IMR-90 (cell line): ENCODE data around the gene PRELID1. TPM values are rescaled to one million over a fixed set of nuclear protein-coding genes. Genes with fewer than 3 reads are reported as not detected.

Experiments used
- ATAC-seq: fragments of 200-7000 bp; cut with Tn5 transposase; 2 replicates; pipeline ENCODE4 v1.9.1; 2020; ENCODE audit warnings: low read depth, mild to moderate bottlenecking, moderate library complexity
- BruUV-seq: library from RNA; stranded (reverse); fragments of 400-500 nt; replicated peaks from 2 replicates; lab custom pipeline; 2021; lab: Mats Ljungman, UMichigan
- CTCF ChIA-PET: fragments of 300-600 bp; formaldehyde crosslinking; extraction: SDS; loops from one replicate; lab custom pipeline; 2021; ENCODE audit warnings: antibody characterized with exemption; lab: Yijun Ruan, JAX
- POLR2A ChIA-PET: fragments of 300-600 bp; sonication (Branson Sonifier 250); formaldehyde crosslinking; loops from one replicate; lab custom pipeline; 2022; ENCODE audit warnings: antibody characterized with exemption; ENCODE audit not compliant: unreplicated experiment; lab: Charles Lee
- DNase-seq: peaks from one replicate; pipeline ENCODE4 v3.0.0; 2013
- H2AFZ ChIP-seq: replicated peaks from 2 replicates; pipeline ENCODE3; 2013; ENCODE audit warnings: low read length, mild to moderate bottlenecking; ENCODE audit not compliant: poor library complexity
- H2AK5ac ChIP-seq: 2 replicates; pipeline ENCODE4 v1.6.1; 2013; ENCODE audit warnings: low read depth, low read length, inconsistent platforms
- H2AK9ac ChIP-seq: replicated peaks from 2 replicates; pipeline ENCODE3; 2013; ENCODE audit warnings: mild to moderate bottlenecking, low read depth, low read length, moderate library complexity; ENCODE audit not compliant: poor library complexity
- H2BK120ac ChIP-seq: 2 replicates; pipeline ENCODE4 v1.6.1; 2013; ENCODE audit warnings: low read depth, low read length, inconsistent platforms
- H2BK15ac ChIP-seq: 3 replicates; pipeline ENCODE4 v1.6.1; 2013; ENCODE audit warnings: low read depth, low read length, inconsistent platforms
- H2BK20ac ChIP-seq: 2 replicates; pipeline ENCODE4 v1.6.1; 2013; ENCODE audit warnings: low read depth, mild to moderate bottlenecking, inconsistent platforms, low read length, moderate library complexity
- H2BK5ac ChIP-seq: 2 replicates; pipeline ENCODE4 v1.6.1; 2013; ENCODE audit warnings: mild to moderate bottlenecking, low read depth, low read length, inconsistent platforms; ENCODE audit not compliant: poor library complexity, severe bottlenecking
- H3K14ac ChIP-seq: replicated peaks from 2 replicates; pipeline ENCODE4 v1.6.1; 2013; ENCODE audit warnings: low read depth, low read length, inconsistent platforms
- H3K18ac ChIP-seq: 2 replicates; pipeline ENCODE4 v1.6.1; 2013; ENCODE audit warnings: low read depth, low read length, control low read depth
- H3K23ac ChIP-seq: 2 replicates; pipeline ENCODE4 v1.6.1; 2013; ENCODE audit warnings: low read depth, low read length, inconsistent platforms
- H3K27ac ChIP-seq: 2 replicates; pipeline ENCODE4 v1.5.1; 2013; ENCODE audit warnings: mild to moderate bottlenecking, control low read depth, low read length; ENCODE audit not compliant: insufficient read depth
- H3K27me3 ChIP-seq: 2 replicates; pipeline ENCODE4 v1.6.1; 2013; ENCODE audit warnings: low read length; ENCODE audit not compliant: control insufficient read depth, insufficient read depth
- H3K36me3 ChIP-seq: 2 replicates; pipeline ENCODE4 v1.6.1; 2013; ENCODE audit warnings: low read length, mixed read lengths; ENCODE audit not compliant: control insufficient read depth, insufficient read depth
- H3K4ac ChIP-seq: 2 replicates; pipeline ENCODE4 v1.6.1; 2013; ENCODE audit warnings: low read depth, low read length, inconsistent platforms
- H3K4me1 ChIP-seq: 2 replicates; pipeline ENCODE4 v1.6.1; 2013; ENCODE audit warnings: low read length, mixed read lengths; ENCODE audit not compliant: control insufficient read depth, insufficient read depth
- H3K4me2 ChIP-seq: 2 replicates; pipeline ENCODE4 v1.6.1; 2013; ENCODE audit warnings: low read depth, mild to moderate bottlenecking, control low read depth, low read length, moderate library complexity
- H3K4me3 ChIP-seq: 2 replicates; pipeline ENCODE4 v1.5.1; 2013; ENCODE audit warnings: low read depth, mild to moderate bottlenecking, control low read depth, low read length, moderate library complexity; ENCODE audit not compliant: insufficient read depth
- H3K56ac ChIP-seq: 2 replicates; pipeline ENCODE4 v1.6.1; 2013; ENCODE audit warnings: low read length, inconsistent platforms; ENCODE audit not compliant: insufficient read depth; ENCODE audit errors: extremely low read depth
- H3K79me1 ChIP-seq, 2 experiments: 2 replicates each; pipeline ENCODE4 v1.6.1; 2013; ENCODE audit warnings: low read length in 2 of 2, inconsistent platforms in 1 of 2, low read depth in 1 of 2
- H3K9ac ChIP-seq: 2 replicates; pipeline ENCODE4 v1.6.1; 2013; ENCODE audit warnings: low read depth, low read length, control low read depth
- H3K9me1 ChIP-seq: 2 replicates; pipeline ENCODE4 v1.6.1; 2013; ENCODE audit warnings: low read length, inconsistent platforms; ENCODE audit not compliant: insufficient read depth
- H3K9me3 ChIP-seq: 2 replicates; pipeline ENCODE4 v1.6.1; 2013; ENCODE audit warnings: low read length; ENCODE audit not compliant: control insufficient read depth, insufficient read depth
- H4K20me1 ChIP-seq: 2 replicates; pipeline ENCODE4 v1.6.1; 2013; ENCODE audit warnings: low read length, inconsistent platforms; ENCODE audit not compliant: insufficient read depth
- H4K5ac ChIP-seq: 2 replicates; pipeline ENCODE4 v1.6.1; 2013; ENCODE audit warnings: mild to moderate bottlenecking, low read depth, low read length, control low read depth
- H4K8ac ChIP-seq, 2 experiments: 2 replicates each; pipeline ENCODE4 v1.6.1; 2013; ENCODE audit warnings: low read depth in 2 of 2, low read length in 2 of 2, control low read depth in 1 of 2, inconsistent platforms in 1 of 2
- H4K91ac ChIP-seq: 2 replicates; pipeline ENCODE4 v1.6.1; 2013; ENCODE audit warnings: low read depth, low read length, inconsistent platforms; ENCODE audit not compliant: insufficient read depth
- BHLHE40 ChIP-seq: fragments of 150-350 bp; IDR thresholded peaks from 2 replicates; pipeline ENCODE4 v1.6.1; 2016; ENCODE audit warnings: mild to moderate bottlenecking, low read depth, low read length
- MAZ ChIP-seq: IDR thresholded peaks from 2 replicates; pipeline ENCODE4 v1.6.1; 2012; ENCODE audit warnings: low read depth, mild to moderate bottlenecking, low read length, improper control_type of control experiment, moderate library complexity, borderline replicate concordance
- MXI1 ChIP-seq: IDR thresholded peaks from 2 replicates; pipeline ENCODE4 v1.6.1; 2012; ENCODE audit warnings: low read depth, mild to moderate bottlenecking, low read length, moderate library complexity, borderline replicate concordance
- NFE2L2 ChIP-seq: fragments of 150-350 bp; IDR thresholded peaks from 2 replicates; pipeline ENCODE4 v1.6.1; 2016; ENCODE audit warnings: low read depth, mild to moderate bottlenecking, low read length
- WGBS, 2 experiments: methylation state at CpG; one replicate each; pipeline versions ENCODE4 v1.1.5 to v1.1.7; 2013; ENCODE audit warnings: missing lambda C conversion rate in 2 of 2; ENCODE audit not compliant: insufficient read length in 1 of 2; ENCODE audit errors: extremely low coverage in 2 of 2; 5-methylcytosine and 5-hydroxymethylcytosine counted together
- dilution Hi-C: fragments of 300-500 bp; cut with HindIII; formaldehyde crosslinking; loops from one replicate; pipeline ENCODE4 v1.14.3; 2018; ENCODE audit warnings: low sequenced_read_pairs; ENCODE audit not compliant: unreplicated experiment
- in situ Hi-C: fragments of 300-500 bp; cut with MboI; formaldehyde crosslinking; loops from 3 replicates; pipeline ENCODE4 v1.14.3; 2019; ENCODE audit warnings: low sequenced_read_pairs, inconsistent platforms, mixed read lengths
- intact Hi-C: fragments of 100-400 bp; cut with micrococcal nuclease; formaldehyde crosslinking; loops from 2 replicates; pipeline ENCODE4 v1.10.0; 2022
- polyA plus RNA-seq, 3 experiments: library from polyadenylated mRNA; depleted of rRNA; stranded (reverse); fragments of >200 nt; gene quantifications; 2 replicates each; pipeline ENCODE4 v1.2.3, GENCODE V29; 2012; ENCODE audit warnings: low replicate concordance in 1 of 3
- total RNA-seq: library from RNA; depleted of rRNA; stranded (reverse); fragments of >200 nt; gene quantifications from 2 replicates; pipeline ENCODE4 v1.2.3, GENCODE V29; 2012
- TF ChIP-seq, protein P1 (sequence below): fragments of 150-350 bp; IDR thresholded peaks from 2 replicates; pipeline ENCODE4 v1.6.1; 2016; ENCODE audit warnings: low read depth, mild to moderate bottlenecking, low read length, moderate library complexity, borderline replicate concordance

Gene PRELID1
- total and polyA plus RNA-seq, 2 of the 4 experiments (the other 2 are of a cell fraction) = 116 to 239 TPM

GRCh38 chr5:177310757-177311391 is 7.3 kb downstream of the PRELID1 start (continued):
- TF ChIP-seq MAZ = no peak

DNA sequence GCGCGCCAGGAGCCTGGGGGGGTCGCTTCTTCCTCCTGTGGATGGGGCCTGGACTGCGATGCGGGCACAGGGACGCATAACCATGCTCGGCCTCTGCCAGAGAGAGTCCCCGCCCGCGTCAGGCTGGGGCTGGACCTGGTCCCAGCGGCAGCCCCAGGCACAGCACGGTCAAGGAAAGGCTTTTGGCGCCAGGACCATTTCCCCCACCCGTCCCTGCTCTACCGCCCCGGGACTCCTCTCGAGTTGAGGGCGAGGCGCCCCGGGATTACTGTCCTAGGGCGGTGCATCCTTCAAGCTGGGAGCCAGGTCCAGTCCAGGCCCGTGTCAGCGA is 7.8 kb downstream of the PRELID1 start:
- dilution Hi-C loops (no loop called here), intact Hi-C loops (loop anchor here (2.0 kb wide), 2 partner anchors 145 to 189 kb away; no protein-coding TSS in a partner anchor), in situ Hi-C loops (loop anchor here (5.0 kb wide), 1 partner anchor 136 kb away; the partner anchor contains the start of gene PRR7)
- Histone ChIP-seq H4K20me1 (peaks cover 29% of the 10 kb centered on the region), H3K14ac (no peak overlapping the region), H2AFZ (peak overlapping the region; percentile 77), H3K23ac (0 out of 2 replicates have a peak overlapping the region, but pooled peaks have one; percentile 33), H3K27me3 (no peaks in the 10 kb centered on the region), H3K56ac (peak overlapping the region; percentile 19; the same call in 1 of the 2 replicates), H3K27ac (peak overlapping the region; percentile 9; the same call in 1 of the 2 replicates), H2BK120ac (no peak overlapping the region), H3K79me1 (peaks cover 9 to 53% of the 10 kb centered on the region in 2 experiments; a peak in 3 of 4 replicates), H4K5ac (no peak overlapping the region), H2AK5ac (peak overlapping the region; percentile 71; the same call in 1 of the 2 replicates), H2BK20ac (no peak overlapping the region), H2BK15ac (no peak overlapping the region), H3K4me2 (peak overlapping the region; percentile 73), H2AK9ac (peak overlapping the region; percentile 99), H4K8ac (peak overlapping the region in 1 of 2 experiments; percentile 66; a peak in 1 of 4 replicates), H3K18ac (no peak overlapping the region), H4K91ac (no peak overlapping the region), H2BK5ac (no peak overlapping the region), H3K9me1 (0 out of 2 replicates have a peak, but pooled peaks cover 2% of the 10 kb centered on the region), H3K36me3 (peaks cover 10% of the 10 kb centered on the region), H3K9me3 (no peaks in the 10 kb centered on the region), H3K4me1 (peaks cover 7% of the 10 kb centered on the region; the same call in 1 of the 2 replicates), H3K9ac (peak overlapping the region; percentile 42; the same call in 1 of the 2 replicates), H3K4me3 (peak overlapping the region; percentile 44), H3K4ac (peak overlapping the region; percentile 32; the same call in 1 of the 2 replicates)
- no peak for DNase-seq
- ChIA-PET POLR2A (no interaction called here), CTCF (no interaction called here)
- no peak for TF ChIP-seq NFE2L2
- no peak for TF ChIP-seq BHLHE40
- TF ChIP-seq, protein P1, sequence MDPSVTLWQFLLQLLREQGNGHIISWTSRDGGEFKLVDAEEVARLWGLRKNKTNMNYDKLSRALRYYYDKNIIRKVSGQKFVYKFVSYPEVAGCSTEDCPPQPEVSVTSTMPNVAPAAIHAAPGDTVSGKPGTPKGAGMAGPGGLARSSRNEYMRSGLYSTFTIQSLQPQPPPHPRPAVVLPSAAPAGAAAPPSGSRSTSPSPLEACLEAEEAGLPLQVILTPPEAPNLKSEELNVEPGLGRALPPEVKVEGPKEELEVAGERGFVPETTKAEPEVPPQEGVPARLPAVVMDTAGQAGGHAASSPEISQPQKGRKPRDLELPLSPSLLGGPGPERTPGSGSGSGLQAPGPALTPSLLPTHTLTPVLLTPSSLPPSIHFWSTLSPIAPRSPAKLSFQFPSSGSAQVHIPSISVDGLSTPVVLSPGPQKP = no peak
- no peak for TF ChIP-seq MXI1
- WGBS, 2 experiments = 0% methylated on average over 2 of the region's 23 CpGs; no CpG with 5 or more reads in 1 of the 2 experiments
- no TSS peak for BruUV-seq
- ATAC-seq = peak; percentile 18
